Right cardiac atrium (tissue), 5 donors: ENCODE results near the gene BUB1B. TPM values are rescaled to one million over a fixed set of nuclear protein-coding genes. Genes with fewer than 3 reads are reported as not detected.

Experiments
- ATAC-seq, 2 donors: fragments of 200-7000 bp; cut with Tn5 transposase; one replicate each; pipeline versions ENCODE4 v1.8.0 to v1.9.1; 2020; ENCODE audit warnings: moderate library complexity in 2 of 2, mild to moderate bottlenecking in 1 of 2
- DNase-seq, 3 donors: peaks; one replicate each; pipeline ENCODE4 v3.0.0-alpha.2; 2020
- H3K27ac ChIP-seq: one replicate; pipeline ENCODE4 v1.5.1; 2013; ENCODE audit warnings: mild to moderate bottlenecking, low read length, control low read depth, moderate library complexity
- H3K27me3 ChIP-seq: one replicate; pipeline ENCODE4 v1.6.1; 2013; ENCODE audit not compliant: control insufficient read depth, insufficient read depth
- H3K4me1 ChIP-seq: one replicate; pipeline ENCODE4 v1.6.1; 2013; ENCODE audit warnings: low read length; ENCODE audit not compliant: control insufficient read depth, insufficient read depth
- H3K4me3 ChIP-seq: one replicate; pipeline ENCODE4 v1.5.1; 2013; ENCODE audit warnings: low read length, control low read depth
- H3K9me3 ChIP-seq: one replicate; pipeline ENCODE4 v1.6.1; 2013; ENCODE audit warnings: low read length; ENCODE audit not compliant: control insufficient read depth
- WGBS: extraction: QIAGEN DNeasy Blood & Tissue Kit; methylation state at CpG from one replicate; pipeline ENCODE4 v1.1.7; 2013; 5-methylcytosine and 5-hydroxymethylcytosine counted together
- intact Hi-C, 4 donors: fragments of 100-400 bp; cut with DNase I; formaldehyde crosslinking; loops; one replicate each; pipeline versions ENCODE4 v1.11.0 to v1.14.0; 2022 to 2023
- polyA plus RNA-seq: library from polyadenylated mRNA; stranded (reverse); fragments of 200-250 nt; gene quantifications from one replicate; pipeline ENCODE4 v1.2.3, GENCODE V29; 2013
- total RNA-seq, 4 donors: library from RNA; stranded (reverse); fragmentation: NEBNext Ultra II Directional; extraction: Animal tissue kit (Norgen Biotek cat#: 25700); gene quantifications; one replicate each; pipeline ENCODE4 v1.2.1, GENCODE V29; 2021
- donor health status: healthy with polysubstance abuse.
- donor health status: DM: no; HTN: yes; CAD: no.
- donor health status: DM: no; HTN: no; CAD: no.
- donor health status: DM: no; HTN: yes; CAD: no; lungs with severe emphysema.
- donor health status: DM: yes; HTN: yes; CAD: no.

The BUB1B gene
- total and polyA plus RNA-seq, 5 donors = 0.18 to 1.8 (median 1.5) TPM; not detected in 1

GRCh38 chr15:40259021-40259420, 98.2 kb downstream of the BUB1B start:
- WGBS = 66% methylated on average over 7 of the region's 7 CpGs
- intact Hi-C loops = no loop called here
- DNase-seq (peak in 1 of 3 donors; percentile 31), ATAC-seq (no peak)
- H3K27me3 ChIP-seq = no peaks in the 10 kb centered on the region
- H3K9me3 ChIP-seq = no peaks in the 10 kb centered on the region
- no peak overlapping the region for H3K27ac ChIP-seq
- no peak overlapping the region for H3K4me3 ChIP-seq
- H3K4me1 ChIP-seq = no peaks in the 10 kb centered on the region

DNA sequence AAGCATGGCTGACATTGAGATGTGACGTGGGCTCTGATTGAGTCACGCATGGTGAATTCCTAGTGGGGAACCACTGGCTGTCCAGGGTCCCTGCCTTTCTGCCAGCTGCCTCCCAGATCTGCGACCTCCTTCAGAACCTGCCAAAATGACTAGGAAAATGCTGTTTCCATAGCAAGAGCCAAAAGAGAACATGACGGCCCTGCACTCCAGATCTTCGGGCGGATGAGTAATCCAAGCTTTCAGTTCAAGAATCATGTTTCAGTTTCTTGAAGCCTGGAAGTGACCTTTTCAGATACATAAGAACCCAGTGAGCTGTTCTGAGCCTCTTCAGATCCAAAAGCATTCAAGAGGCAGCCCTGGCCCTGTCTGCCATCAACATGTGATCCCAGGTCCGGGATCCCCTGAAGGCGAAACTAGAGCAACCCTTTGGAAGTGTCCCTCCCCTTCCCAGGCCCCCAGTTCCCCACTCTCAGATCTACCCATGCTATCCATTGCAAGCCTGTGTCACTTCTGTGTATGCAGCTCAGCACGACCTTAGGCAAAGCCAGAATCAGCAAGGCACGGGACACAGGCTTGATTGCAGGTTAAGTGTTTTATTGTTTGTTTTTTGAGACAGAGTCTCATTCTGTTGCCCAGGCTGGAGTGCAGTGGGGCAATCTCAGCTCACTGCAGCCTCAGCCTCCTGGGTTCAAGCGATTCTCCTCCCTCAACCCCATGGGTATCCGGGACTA, 102.3 kb downstream of the BUB1B start:
- WGBS = 79% methylated on average over 12 of the region's 12 CpGs
- no peak overlapping the region for H3K4me3 ChIP-seq
- H3K4me1 ChIP-seq = no peaks in the 10 kb centered on the region
- no peak for DNase-seq
- no peaks in the 10 kb centered on the region for H3K27me3 ChIP-seq
- intact Hi-C loops = no loop called here
- no peak for ATAC-seq
- H3K9me3 ChIP-seq = no peaks in the 10 kb centered on the region
- H3K27ac ChIP-seq = no peak overlapping the region

DNA sequence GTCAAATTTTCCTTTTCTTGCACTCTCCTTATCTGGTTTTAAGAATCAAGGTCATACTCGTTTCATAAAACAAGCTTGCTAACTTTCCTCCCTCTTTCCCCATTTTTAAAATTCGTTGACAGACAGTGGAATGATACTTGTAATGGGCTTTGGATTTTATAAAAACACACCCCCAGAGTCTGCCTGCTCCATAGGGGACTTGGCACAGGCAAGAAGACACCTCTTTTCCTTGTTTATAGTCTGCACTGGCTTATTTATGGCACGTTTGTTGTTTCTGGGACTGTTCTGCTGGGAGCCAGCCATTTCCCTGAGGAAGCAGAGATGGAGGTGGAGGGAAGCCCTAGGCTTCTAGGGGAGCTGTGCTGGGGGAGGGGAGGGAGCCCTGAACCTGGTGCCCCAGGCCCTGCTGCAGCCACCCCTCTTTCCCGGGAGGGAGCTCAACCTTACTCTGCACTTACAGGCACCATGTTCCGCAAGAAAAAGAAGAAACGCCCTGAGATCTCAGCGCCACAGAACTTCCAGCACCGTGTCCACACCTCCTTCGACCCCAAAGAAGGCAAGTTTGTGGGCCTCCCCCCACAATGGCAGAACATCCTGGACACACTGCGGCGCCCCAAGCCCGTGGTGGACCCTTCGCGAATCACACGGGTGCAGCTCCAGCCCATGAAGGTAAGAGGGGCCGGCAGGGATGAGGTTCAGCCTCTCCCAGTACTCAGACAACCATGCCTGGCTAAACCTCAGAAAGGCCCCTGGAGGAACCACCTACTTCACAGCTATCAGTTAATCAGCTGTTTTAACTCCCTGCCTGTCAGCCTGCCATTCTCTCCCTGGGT, 103.7 kb downstream of the BUB1B start:
- WGBS = 84% methylated on average over 16 of the region's 16 CpGs
- no peaks in the 10 kb centered on the region for H3K9me3 ChIP-seq
- DNase-seq = no peak
- no peak for ATAC-seq
- intact Hi-C loops = no loop called here
- no peaks in the 10 kb centered on the region for H3K4me1 ChIP-seq
- H3K4me3 ChIP-seq = no peak overlapping the region
- H3K27ac ChIP-seq = no peak overlapping the region
- no peaks in the 10 kb centered on the region for H3K27me3 ChIP-seq

GRCh38 chr15:40265355-40265754, 104.5 kb downstream of the BUB1B start:
- DNase-seq (no peak), ATAC-seq (no peak)
- no peaks in the 10 kb centered on the region for H3K9me3 ChIP-seq
- 84% methylated on average over 10 of the region's 10 CpGs for WGBS
- intact Hi-C loops = no loop called here
- no peak overlapping the region for H3K4me3 ChIP-seq
- H3K27me3 ChIP-seq = no peaks in the 10 kb centered on the region
- no peaks in the 10 kb centered on the region for H3K4me1 ChIP-seq
- no peak overlapping the region for H3K27ac ChIP-seq

DNA sequence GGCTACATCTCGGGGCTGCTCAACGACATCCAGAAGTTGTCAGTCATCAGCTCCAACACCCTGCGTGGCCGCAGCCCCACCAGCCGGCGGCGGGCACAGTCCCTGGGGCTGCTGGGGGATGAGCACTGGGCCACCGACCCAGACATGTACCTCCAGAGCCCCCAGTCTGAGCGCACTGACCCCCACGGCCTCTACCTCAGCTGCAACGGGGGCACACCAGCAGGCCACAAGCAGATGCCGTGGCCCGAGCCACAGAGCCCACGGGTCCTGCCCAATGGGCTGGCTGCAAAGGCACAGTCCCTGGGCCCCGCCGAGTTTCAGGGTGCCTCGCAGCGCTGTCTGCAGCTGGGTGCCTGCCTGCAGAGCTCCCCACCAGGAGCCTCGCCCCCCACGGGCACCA, 105.0 kb downstream of the BUB1B start:
- ATAC-seq (no peak), DNase-seq (peak in 1 of 3 donors; percentile 43)
- Histone ChIP-seq H3K4me3 (no peak overlapping the region), H3K27ac (no peak overlapping the region), H3K4me1 (no peaks in the 10 kb centered on the region), H3K9me3 (no peaks in the 10 kb centered on the region), H3K27me3 (no peaks in the 10 kb centered on the region)
- WGBS = 92% methylated on average over 20 of the region's 20 CpGs
- intact Hi-C loops = no loop called here

- H3K27ac ChIP-seq = no peak overlapping the region
- H3K9me3 ChIP-seq = no peaks in the 10 kb centered on the region
- ATAC-seq (peak; percentile 51 to 83), DNase-seq (peak in 1 of 3 donors; percentile 60)
- H3K4me1 ChIP-seq = no peaks in the 10 kb centered on the region
- H3K4me3 ChIP-seq = no peak overlapping the region
- H3K27me3 ChIP-seq = no peaks in the 10 kb centered on the region
- intact Hi-C loops = no loop called here
- WGBS = 49% methylated on average over 7 of the region's 7 CpGs
These were observed 106.0 kb downstream of the BUB1B start for GRCh38 chr15:40266828-40267304.

DNA sequence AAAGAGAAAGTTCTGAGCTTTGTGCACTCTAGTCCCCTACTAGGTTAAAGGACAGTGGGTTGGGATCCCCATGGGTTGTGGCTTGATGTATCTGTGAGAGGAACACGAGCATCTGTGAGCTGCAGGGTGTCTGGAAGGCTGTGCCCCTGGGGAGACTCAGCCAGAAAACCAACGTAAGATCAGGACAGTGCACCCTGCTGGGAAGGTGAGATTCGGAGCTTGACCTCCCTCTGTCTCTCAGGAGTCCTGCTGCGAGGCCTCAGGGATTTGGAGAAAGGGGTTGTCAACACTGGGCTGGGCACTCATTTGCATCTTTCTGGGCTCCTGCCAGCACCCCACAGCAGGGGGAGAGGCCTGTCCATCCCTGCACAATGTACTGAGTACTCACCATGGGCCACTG, 106.8 kb downstream of the BUB1B start:
- intact Hi-C loops = no loop called here
- ATAC-seq (no peak), DNase-seq (peak in 1 of 3 donors; percentile 24)
- H3K27me3 ChIP-seq = no peaks in the 10 kb centered on the region
- WGBS = 77% methylated on average over 4 of the region's 4 CpGs
- no peak overlapping the region for H3K27ac ChIP-seq
- no peak overlapping the region for H3K4me3 ChIP-seq
- H3K4me1 ChIP-seq = no peaks in the 10 kb centered on the region
- no peaks in the 10 kb centered on the region for H3K9me3 ChIP-seq

- DNase-seq = no peak
- no peaks in the 10 kb centered on the region for H3K4me1 ChIP-seq
- no peak overlapping the region for H3K4me3 ChIP-seq
- no peaks in the 10 kb centered on the region for H3K27me3 ChIP-seq
- ATAC-seq = no peak
- H3K9me3 ChIP-seq = no peaks in the 10 kb centered on the region
- intact Hi-C loops = loop anchor here in 3 of 4 donors (5.0 to 10.0 kb wide), 2 partner anchors 222 to 225 kb away; no protein-coding TSS in a partner anchor
- no peak overlapping the region for H3K27ac ChIP-seq
- WGBS = 84% methylated on average over 4 of the region's 4 CpGs
These were observed 108.7 kb downstream of the BUB1B start for GRCh38 chr15:40269604-40270003.

DNA sequence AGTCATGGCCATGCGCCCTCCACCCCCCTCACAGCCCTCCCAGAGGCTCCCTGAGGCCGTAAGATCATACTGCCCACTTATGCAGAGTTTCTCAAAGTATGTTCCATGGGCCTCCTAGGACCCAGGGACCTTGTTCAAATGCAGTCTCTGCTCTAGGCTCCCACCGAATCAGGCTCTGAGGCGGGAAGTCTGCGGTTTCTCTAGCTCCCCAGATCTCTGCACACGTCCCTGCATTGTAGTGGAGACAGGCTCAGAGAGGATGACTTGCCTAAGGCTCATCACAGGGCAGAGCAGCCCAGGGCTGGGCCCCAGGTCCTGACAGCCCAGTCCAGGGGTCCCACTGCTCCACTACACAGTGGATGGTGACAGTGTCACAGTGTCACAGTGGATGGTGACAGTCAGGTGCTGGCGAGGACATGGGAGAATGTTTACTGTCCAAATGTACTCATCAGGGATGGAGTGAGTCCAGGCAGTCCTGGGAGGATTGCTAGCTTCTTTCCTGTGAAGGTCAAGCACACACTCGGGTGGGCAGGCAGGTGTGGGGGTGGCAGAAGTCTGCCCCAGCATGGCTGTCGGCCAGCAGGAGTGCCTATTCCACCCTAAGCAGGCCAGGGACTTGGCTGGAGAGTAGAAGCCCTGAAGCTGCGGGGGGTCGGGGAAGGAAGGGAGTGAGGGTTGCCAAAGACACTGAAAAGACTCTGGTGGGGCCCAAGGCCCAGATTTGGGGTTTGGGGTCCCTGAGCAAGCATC, 109.6 kb downstream of the BUB1B start:
- WGBS = 74% methylated on average over 11 of the region's 11 CpGs
- no peak for DNase-seq

More for the DNA sequence above, 109.6 kb downstream of the BUB1B start:
- Histone ChIP-seq H3K4me3 (no peak overlapping the region), H3K4me1 (no peaks in the 10 kb centered on the region), H3K9me3 (no peaks in the 10 kb centered on the region), H3K27ac (no peak overlapping the region), H3K27me3 (no peaks in the 10 kb centered on the region)
- no peak for ATAC-seq
- intact Hi-C loops = loop anchor here in 3 of 4 donors (5.0 to 10.0 kb wide), 2 partner anchors 223 to 226 kb away; no protein-coding TSS in a partner anchor
